Measurements from ENCODE around the gene RHBDD1. TPM values are rescaled to one million over a fixed set of nuclear protein-coding genes. Genes with fewer than 3 reads are reported as not detected.

The RHBDD1 gene
- total RNA-seq, 1 donor from 2014 or later: 32.7 TPM

GRCh38 chr2:226797989-226798421 lies 37.8 kb upstream of the RHBDD1 start:
- Mint-ChIP-seq H3K9me3 (ENCODE audit: low read depth) (no peaks in the 10 kb centered on the region), H3K27ac (no peak overlapping the region), H3K27me3 (no peaks in the 10 kb centered on the region), H3K4me3 (ENCODE audit: low read depth) (peak overlapping the region; percentile 87), H3K36me3 (ENCODE audit: insufficient read depth) (peaks cover 20% of the 10 kb centered on the region), H3K4me1 (ENCODE audit: low read depth) (peaks cover 39% of the 10 kb centered on the region)
- no peak for DNase-seq (ENCODE audit: low spot score, unreplicated experiment)
- TF ChIP-seq, protein P1, sequence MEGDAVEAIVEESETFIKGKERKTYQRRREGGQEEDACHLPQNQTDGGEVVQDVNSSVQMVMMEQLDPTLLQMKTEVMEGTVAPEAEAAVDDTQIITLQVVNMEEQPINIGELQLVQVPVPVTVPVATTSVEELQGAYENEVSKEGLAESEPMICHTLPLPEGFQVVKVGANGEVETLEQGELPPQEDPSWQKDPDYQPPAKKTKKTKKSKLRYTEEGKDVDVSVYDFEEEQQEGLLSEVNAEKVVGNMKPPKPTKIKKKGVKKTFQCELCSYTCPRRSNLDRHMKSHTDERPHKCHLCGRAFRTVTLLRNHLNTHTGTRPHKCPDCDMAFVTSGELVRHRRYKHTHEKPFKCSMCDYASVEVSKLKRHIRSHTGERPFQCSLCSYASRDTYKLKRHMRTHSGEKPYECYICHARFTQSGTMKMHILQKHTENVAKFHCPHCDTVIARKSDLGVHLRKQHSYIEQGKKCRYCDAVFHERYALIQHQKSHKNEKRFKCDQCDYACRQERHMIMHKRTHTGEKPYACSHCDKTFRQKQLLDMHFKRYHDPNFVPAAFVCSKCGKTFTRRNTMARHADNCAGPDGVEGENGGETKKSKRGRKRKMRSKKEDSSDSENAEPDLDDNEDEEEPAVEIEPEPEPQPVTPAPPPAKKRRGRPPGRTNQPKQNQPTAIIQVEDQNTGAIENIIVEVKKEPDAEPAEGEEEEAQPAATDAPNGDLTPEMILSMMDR (IDR thresholded peaks at IDR 0.05; ENCODE audit: unreplicated experiment): no peak

DNA sequence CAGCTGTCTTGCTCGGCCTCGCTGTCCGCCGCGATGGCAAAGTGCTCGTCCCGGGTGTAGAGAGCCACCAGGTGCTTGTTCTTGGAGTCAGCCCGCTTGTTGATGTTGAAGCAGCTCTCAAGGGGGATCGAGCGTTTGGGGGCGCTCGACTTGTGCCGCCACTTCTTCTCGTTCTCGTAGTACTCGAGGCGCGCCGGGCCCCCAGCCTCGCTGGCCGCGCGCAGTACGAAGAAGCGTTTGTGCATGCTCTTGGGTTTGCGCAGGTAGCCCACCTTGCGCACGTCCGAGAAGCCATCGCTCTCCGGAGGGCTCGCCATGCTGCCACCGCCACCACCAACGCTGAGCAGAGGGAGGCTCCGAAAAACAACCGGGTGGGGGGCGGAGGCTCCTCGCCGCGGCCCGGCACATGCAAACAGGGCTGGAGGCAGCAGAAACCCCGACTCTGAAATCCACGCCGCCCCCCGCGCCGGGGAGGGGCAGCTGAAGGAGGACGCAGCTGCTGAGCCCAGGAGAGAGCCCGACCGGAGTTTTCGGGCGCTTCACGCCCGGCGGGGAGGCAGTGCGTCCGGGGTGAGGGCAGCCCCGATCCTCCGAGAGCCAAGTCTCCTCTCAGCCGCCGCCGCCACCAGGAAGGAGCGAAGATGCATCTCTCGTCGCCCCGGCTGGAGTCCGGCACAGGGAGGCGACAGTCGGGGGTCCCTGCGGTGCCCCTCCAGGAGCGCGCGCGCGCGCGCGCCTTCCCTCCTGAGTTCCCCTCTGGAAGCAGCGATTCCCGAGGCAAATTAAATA lies 37.2 kb upstream of the RHBDD1 start:
- TF ChIP-seq, protein P1 (IDR thresholded peaks at IDR 0.05; ENCODE audit: unreplicated experiment): peak; percentile 45
- peak overlapping the region; percentile 87 for H3K4me3 Mint-ChIP-seq (ENCODE audit: low read depth)

GRCh38 chr2:226799211-226799975 lies 36.5 kb upstream of the RHBDD1 start, which contains the start of gene IRS1:
Gene IRS1, minus strand, starts transcription at chr2:226799820. Its CDS starts 1,082 bp downstream, at chr2:226798738.
- H3K36me3 Mint-ChIP-seq (ENCODE audit: insufficient read depth): peaks cover 19% of the 10 kb centered on the region
- DNase-seq (ENCODE audit: low spot score, unreplicated experiment): peak; percentile 62

More for the DNA sequence above, 37.2 kb upstream of the RHBDD1 start:
- no peaks in the 10 kb centered on the region for H3K9me3 Mint-ChIP-seq (ENCODE audit: low read depth)
- H3K36me3 Mint-ChIP-seq (ENCODE audit: insufficient read depth): peaks cover 20% of the 10 kb centered on the region
- peak overlapping the region; percentile 73 for H3K27ac Mint-ChIP-seq
- no peaks in the 10 kb centered on the region for H3K27me3 Mint-ChIP-seq
- H3K4me1 Mint-ChIP-seq (ENCODE audit: low read depth): peaks cover 35% of the 10 kb centered on the region
- DNase-seq (ENCODE audit: low spot score, unreplicated experiment): no peak

DNA sequence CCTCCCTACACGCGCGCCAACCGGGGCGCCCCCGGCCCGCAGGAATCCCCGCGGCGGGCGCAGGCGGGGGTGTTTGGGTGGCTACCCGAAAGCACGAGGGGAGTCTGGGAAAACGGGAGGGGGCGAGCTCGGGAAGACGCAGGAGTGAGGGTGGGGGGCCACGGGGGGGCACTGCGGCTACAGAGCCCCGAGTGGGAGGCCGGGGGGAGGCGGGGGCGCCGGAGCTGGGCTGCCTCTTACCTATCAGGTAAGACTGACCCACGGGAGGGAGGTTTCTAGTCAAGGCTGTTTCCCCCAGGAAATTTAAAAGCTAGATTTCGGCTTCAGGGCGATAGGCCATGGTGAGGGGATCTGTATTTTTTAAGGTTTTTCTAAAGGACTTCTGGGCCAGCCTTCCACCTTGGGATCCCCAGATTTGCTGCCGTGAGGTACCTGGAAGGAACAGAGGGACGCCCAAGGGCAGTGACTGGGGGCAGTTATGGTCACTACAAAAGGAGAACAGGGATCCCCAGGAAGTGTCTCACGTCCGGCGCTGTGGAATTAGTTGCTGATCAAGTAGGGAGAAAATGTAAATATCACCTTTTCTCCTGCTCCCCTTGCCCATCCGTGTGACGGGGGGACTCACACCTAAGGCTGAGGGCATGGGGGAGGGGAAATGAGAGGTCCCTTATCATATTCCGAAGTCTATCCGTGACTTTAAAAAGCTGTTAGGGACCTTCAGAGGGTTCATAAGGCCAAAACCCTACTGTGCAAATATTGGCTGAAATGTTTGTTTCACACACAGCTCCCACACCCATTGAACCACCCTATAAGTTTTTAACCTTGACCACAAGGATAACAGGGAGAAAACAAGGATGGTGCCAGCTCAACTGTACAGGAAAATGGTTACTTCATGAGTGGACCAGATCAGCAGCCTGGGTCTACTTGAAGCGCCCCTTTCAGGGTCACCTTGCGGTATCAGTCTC lies 35.6 kb upstream of the RHBDD1 start:
- TF ChIP-seq, protein P1 (IDR thresholded peaks at IDR 0.05; ENCODE audit: unreplicated experiment): no peak
- H3K27ac Mint-ChIP-seq: peak overlapping the region; percentile 97
- H3K4me1 Mint-ChIP-seq (ENCODE audit: low read depth): peaks cover 22% of the 10 kb centered on the region
- H3K4me3 Mint-ChIP-seq (ENCODE audit: low read depth): peak overlapping the region; percentile 91
- H3K36me3 Mint-ChIP-seq (ENCODE audit: insufficient read depth): peaks cover 16% of the 10 kb centered on the region
- H3K27me3 Mint-ChIP-seq: no peaks in the 10 kb centered on the region
- H3K9me3 Mint-ChIP-seq (ENCODE audit: low read depth): no peaks in the 10 kb centered on the region
- no peak for DNase-seq (ENCODE audit: low spot score, unreplicated experiment)

More at GRCh38 chr2:226799211-226799975, 36.5 kb upstream of the RHBDD1 start, which contains the start of gene IRS1:
- TF ChIP-seq, protein P1 (IDR thresholded peaks at IDR 0.05; ENCODE audit: unreplicated experiment): peak; percentile 62
- peak within 1 kb of the TSS; percentile 91 for H3K4me3 Mint-ChIP-seq (ENCODE audit: low read depth)
- no peaks in the 10 kb centered on the region for H3K9me3 Mint-ChIP-seq (ENCODE audit: low read depth)
- H3K27me3 Mint-ChIP-seq: no peaks in the 10 kb centered on the region
- H3K27ac Mint-ChIP-seq: peak within 1 kb of the TSS; percentile 97
- H3K4me1 Mint-ChIP-seq (ENCODE audit: low read depth): peaks cover 27% of the 10 kb centered on the region

All from progenitor cell of endocrine pancreas (in vitro differentiated cells).